Vagina (tissue), 2 donors: ENCODE results near the gene WDR45B.

Experiments
- POLR2A ChIP-seq, 2 donors: fragments of 450-650 bp; IDR thresholded peaks; one replicate each; pipeline ENCODE4 v1.6.1; 2017; ENCODE audit warnings: antibody characterized with exemption in 2 of 2, mild to moderate bottlenecking in 2 of 2, moderate library complexity in 2 of 2
- TF ChIP-seq, protein P1 (sequence below), 3 experiments: fragments of 450-650 bp in 2 of 3; fragments of 200-600 bp in 1 of 3; sonication (generic) in 1 of 3; IDR thresholded peaks; one replicate each; pipeline ENCODE4 v1.5.1; 2017 to 2019; ENCODE audit warnings: antibody characterized with exemption in 3 of 3, mild to moderate bottlenecking in 2 of 3, moderate library complexity in 2 of 3

DNA sequence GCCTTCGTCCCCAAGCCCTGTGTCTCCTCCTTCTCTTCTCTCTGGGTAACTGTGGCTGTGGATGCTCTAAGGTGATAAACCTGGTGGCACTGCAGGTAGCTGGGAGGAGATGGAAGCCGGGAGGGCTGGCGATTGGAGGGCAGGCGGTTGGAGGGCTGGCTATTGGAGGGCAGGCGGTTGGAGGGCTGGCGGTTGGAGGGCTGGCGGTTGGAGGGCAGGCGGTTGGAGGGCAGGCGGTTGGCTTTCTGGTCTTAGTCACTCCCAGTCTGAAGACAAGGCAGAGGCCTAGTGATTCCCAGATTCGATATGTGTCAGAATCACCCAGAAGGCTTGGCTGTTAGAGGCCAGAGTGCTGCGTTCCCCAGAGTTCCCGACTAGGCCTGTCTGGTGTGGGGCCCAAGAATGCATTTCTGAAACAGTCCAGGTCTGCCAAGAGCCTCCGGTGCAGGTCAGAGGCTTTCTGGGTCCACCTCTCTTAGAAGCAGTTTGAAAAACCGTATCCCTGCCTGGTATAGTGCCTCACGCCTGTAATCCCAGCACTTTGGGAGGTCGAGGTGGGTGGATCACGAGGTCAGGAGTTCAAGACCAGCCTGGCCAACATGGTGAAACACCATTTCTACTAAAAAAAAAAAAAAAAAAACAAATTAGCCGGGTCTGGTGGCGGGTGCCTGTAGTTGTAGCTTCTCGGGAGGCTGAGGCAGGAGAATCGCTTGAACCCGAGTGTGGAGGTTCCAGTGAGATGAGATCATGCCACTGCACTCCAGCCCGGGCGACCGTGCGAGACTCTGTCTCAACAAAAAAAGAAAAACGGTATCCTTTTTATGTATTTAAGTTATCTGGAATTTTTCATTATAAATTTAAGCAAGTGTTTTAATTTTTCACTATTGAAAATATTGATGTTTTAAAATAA lies 59.7 kb downstream of the WDR45B start:
- no peak for TF ChIP-seq POLR2A (IDR thresholded peaks at IDR 0.05)
- TF ChIP-seq, protein P1, sequence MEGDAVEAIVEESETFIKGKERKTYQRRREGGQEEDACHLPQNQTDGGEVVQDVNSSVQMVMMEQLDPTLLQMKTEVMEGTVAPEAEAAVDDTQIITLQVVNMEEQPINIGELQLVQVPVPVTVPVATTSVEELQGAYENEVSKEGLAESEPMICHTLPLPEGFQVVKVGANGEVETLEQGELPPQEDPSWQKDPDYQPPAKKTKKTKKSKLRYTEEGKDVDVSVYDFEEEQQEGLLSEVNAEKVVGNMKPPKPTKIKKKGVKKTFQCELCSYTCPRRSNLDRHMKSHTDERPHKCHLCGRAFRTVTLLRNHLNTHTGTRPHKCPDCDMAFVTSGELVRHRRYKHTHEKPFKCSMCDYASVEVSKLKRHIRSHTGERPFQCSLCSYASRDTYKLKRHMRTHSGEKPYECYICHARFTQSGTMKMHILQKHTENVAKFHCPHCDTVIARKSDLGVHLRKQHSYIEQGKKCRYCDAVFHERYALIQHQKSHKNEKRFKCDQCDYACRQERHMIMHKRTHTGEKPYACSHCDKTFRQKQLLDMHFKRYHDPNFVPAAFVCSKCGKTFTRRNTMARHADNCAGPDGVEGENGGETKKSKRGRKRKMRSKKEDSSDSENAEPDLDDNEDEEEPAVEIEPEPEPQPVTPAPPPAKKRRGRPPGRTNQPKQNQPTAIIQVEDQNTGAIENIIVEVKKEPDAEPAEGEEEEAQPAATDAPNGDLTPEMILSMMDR (IDR thresholded peaks at IDR 0.05), result no peak
